ENCODE results near the gene PYGO1.
A peak's percentile ranks its signal among the peaks of the same experiment; 100 is the strongest.
"Not testable (repeated sequence)": the region's sequence is repeated elsewhere in the genome, so short reads cannot be mapped to it uniquely, and the experiment has no call there.

PYGO1 gene

GRCh38 chr15:55507567-55507966, 80.6 kb downstream of the PYGO1 start:
- DNase-seq (ENCODE audit: low read depth in 2 of 2): no peak

GRCh38 chr15:55505407-55505806, 82.7 kb downstream of the PYGO1 start:
- not testable (repeated sequence) for DNase-seq (ENCODE audit: low read depth in 2 of 2)

GRCh38 chr15:55499151-55499550, 89.0 kb downstream of the PYGO1 start:
- DNase-seq (ENCODE audit: low read depth in 2 of 2): no peak

GRCh38 chr15:55498109-55498938, 89.8 kb downstream of the PYGO1 start:
- peak; percentile 49 to 52 for DNase-seq (ENCODE audit: low read depth in 2 of 2)

- DNase-seq (ENCODE audit: low read depth in 2 of 2): no peak
Measured at GRCh38 chr15:55496716-55497115, 91.4 kb downstream of the PYGO1 start.

- DNase-seq (ENCODE audit: low read depth in 2 of 2): no peak
Measured at GRCh38 chr15:55494931-55495330, 93.2 kb downstream of the PYGO1 start.

- not testable (repeated sequence) for DNase-seq (ENCODE audit: low read depth in 2 of 2)
Measured at GRCh38 chr15:55488952-55489600, 99.1 kb downstream of the PYGO1 start.

All from fibroblast of skin of left biceps (primary cell).